GM19468 (cell line): Measurements from ENCODE around the gene MICAL1.

Experiments
- ATAC-seq: cut with Tn5 transposase; IDR thresholded peaks from one replicate; pipeline ENCODE4 v1.9.1; 2021; ENCODE audit warnings: mild to moderate bottlenecking, moderate library complexity, moderate number of reproducible peaks; ENCODE audit not compliant: unreplicated experiment; ENCODE audit errors: extremely low read depth

MICAL1 gene

GRCh38 chr6:109442393-109442924 lies 13.1 kb downstream of the MICAL1 start:
- no peak for ATAC-seq

GRCh38 chr6:109441069-109441816 lies 14.3 kb downstream of the MICAL1 start:
- no peak for ATAC-seq

DNA sequence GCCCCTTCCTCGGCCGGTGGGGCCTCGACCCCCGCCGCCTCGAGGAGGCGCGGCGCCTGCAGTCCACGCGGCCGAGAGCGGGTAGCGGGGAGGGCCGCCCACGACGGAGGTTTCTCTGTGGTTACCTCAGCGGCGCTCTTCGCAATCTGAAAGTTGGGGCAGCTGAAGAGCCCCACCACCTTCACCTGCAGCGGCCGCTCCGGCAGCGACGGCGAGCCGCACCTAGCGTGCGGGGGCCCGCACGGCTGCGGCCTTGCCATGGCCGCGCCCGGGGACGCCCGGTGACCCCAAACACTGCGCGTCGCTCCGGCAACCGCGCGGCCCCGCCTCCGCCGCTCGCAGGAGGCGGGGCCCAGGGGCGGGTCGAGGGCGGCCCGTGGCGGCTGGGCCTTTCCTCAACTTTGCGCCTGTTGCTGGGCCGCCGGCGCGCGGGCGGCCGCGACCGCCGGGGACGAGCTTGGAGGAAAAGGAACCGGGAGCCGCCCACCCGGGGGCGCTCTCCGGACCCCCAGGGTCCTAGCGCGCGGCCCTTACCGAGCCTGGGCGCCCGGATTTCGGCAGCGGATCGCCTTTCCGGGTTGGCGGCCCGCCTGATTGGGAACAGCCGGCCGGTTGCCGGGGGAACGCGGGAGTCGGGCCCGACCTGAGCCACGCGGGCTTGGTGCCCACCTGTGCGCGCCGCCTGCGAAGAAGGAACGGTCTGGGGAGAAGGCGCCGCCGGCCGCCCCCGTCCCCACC lies 15.1 kb downstream of the MICAL1 start, which contains the start of the genes PPIL6 and SMPD2:
TSS of gene PPIL6 (minus strand) at position 298 of the 738 bp plus-strand sequence. CDS start at position 260, 38 bp downstream.
TSS of gene SMPD2 (plus strand) at position 394 of the 738 bp plus-strand sequence. CDS start 398 bp downstream, outside the sequence.
- peak; percentile 77 for ATAC-seq

DNA sequence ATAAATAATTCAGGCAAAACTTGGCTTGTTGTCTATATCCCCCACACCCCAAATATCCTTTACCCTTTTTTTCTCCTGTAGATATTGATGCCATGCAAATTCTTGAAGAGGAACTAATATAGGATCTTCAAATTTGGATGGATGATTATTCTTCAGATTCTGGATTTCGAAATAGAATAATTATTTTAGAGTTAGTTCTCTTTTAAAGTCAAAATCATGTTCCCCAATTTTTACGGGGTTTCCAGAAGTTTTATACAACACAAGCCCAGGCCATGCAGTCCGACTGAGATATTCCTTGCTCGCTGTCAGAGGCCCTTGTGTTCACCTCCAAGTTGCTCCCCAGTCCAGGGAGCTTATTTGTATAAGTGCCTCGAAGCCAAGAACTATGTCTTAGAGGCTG lies 19.5 kb downstream of the MICAL1 start:
- ATAC-seq = no peak

DNA sequence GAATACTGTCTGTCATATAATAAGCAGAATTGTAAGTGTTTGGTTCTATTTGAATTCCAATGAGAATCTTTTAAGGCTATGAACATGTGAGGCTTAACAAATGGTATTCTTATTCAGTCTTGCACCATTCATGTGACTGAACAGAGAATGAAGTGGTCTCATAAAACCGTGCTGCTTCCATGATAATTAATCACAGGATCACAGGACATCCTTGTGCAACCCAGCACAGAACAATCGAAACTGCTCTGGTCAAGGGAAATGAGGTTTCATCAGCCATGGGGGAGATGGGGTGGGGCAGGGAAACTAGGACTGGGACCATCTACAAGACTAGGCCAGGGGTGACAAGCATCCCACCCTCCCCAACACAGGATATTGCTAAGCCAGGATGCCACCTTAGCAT lies 21.1 kb downstream of the MICAL1 start:
- ATAC-seq = no peak

DNA sequence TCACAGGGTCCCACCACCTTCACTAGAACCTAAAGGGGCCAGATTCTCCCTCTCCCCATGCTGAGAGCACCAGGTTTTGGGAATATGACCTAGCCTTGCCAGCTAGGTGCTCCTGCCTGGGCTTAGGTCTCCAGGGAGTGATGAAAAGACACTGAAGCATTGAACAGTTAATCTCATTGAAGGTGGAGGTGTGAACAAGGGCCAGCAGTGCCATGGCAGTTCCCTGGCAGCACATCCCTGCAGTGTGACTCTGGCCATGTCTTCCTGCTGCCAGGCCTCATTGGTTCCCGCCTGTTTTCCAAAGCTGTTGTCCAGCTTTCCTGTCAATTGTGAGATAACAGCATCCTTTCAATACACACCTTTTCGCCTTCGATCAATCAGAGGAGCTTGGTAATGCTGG lies 26.1 kb downstream of the MICAL1 start:
- ATAC-seq = no peak

DNA sequence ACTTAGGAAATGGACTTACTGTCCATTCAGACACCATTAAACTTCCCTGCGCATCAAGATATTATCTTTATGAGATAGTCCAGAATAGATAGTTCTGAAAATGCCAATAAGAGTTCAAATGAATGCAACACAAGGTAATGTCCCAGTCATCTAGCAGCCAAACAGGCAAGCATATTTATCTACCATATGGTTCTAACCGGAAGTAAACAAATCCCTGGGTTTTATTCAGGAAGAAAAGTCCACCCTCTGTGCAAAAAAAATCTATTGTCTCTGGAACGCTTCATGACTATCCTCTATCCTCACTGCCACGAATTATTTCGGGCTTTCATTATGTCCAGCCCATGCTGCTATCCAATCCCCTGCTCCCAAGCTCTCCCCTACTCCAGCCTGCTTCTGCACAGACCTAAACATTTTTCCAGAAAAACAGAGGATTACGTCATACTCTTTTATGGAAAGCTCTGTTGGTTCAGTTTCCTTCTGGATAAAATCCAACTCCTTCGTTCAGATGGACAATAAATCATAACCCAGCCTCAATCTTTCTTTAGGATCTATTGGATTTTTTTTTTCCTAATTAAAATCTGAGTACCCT lies 26.6 kb downstream of the MICAL1 start:
- no peak for ATAC-seq

- ATAC-seq = no peak
Observed at GRCh38 chr6:109424946-109425345, 30.6 kb downstream of the MICAL1 start.

GRCh38 chr6:109421184-109421583 lies 34.4 kb downstream of the MICAL1 start:
- no peak for ATAC-seq

- ATAC-seq = no peak
Observed at GRCh38 chr6:109420751-109421150, 34.8 kb downstream of the MICAL1 start.

DNA sequence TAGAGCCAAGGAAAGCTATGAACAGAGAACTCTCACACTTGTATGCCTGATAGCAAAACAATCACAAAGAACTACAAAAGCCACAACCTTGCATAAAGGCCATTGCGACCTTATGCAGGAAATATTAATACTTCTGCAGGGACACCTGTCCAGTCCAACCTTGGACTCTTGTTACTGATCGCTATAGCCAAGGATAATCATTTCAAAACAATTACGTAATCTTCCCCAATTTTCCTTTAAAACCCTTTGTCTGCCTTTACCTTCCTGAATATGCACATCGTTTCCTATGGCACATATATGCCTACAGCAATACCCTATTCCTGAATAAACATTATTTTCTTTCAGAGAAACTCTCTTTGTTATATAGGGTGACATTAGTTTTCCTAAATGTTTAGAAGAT lies 37.9 kb downstream of the MICAL1 start:
- ATAC-seq = no peak

GRCh38 chr6:109411034-109411433 lies 44.5 kb downstream of the MICAL1 start:
- no peak for ATAC-seq

- no peak for ATAC-seq
Observed at GRCh38 chr6:109406196-109406595, 49.4 kb downstream of the MICAL1 start.

GRCh38 chr6:109397020-109397419 lies 58.6 kb downstream of the MICAL1 start:
- no peak for ATAC-seq

DNA sequence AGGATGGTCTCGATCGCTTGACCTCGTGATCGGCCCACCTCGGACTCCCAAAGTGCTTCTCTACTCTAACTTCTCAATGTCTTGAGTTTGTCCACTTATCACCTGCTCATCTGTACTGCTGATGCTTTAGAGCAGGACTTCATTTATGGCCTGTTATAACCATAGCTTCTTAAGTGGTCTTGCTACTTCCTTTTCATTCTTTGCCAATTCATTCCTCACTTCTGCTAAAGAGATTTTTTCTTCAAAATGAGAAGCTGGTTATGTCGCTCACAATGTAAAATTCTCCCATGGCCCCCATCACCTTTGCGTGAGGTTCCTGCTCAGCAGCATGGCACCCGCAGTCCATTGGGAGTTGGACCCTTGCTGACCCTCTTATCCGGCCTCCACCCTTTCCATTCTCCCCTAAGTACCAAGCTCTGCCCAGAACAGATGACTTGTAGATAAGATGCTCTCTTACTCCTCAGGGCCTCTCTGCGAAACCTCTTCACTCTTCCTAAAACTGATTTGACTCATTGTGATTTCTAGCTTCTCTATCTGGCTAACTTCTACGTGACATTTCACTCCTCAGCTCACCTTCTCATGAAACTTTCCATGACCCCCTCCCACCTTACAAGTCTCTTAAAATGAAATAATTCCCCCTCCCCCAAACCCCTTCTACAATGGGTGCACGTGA lies 59.4 kb downstream of the MICAL1 start:
- no peak for ATAC-seq
